ENCODE measurements around the gene PDE9A. TPM values are rescaled to one million over a fixed set of nuclear protein-coding genes. Genes with fewer than 3 reads are reported as not detected.
"Not testable (repeated sequence)": the region's sequence is repeated elsewhere in the genome, so short reads cannot be mapped to it uniquely, and the experiment has no call there.

The PDE9A gene
- total RNA-seq, 3 donors from 2014 or later, result 3.0 to 14.7 (median 10.5) TPM

DNA sequence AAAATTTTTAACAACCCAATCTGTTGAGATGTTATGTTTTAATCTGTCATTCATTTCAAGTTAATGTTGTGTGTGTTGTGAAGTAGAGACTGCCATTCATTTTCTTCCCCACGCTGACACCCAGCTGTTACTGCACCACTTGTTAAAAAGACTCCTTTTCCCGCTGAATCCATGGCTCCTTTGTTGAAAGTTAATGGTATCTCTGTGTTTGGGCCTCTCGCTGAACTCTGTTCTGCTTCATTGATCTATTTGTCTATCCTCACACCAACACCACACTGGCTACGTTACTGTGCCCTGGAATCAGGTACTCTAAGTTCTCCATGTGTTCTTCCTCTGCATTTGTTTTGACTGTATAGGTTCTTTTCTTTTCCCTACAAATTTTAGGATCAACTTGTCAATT is 58.2 kb downstream of the PDE9A start:
- no peaks in the 10 kb centered on the region for H3K36me3 ChIP-seq
- H3K4me3 ChIP-seq, result no peak overlapping the region
- no peak for TF ChIP-seq POLR2AphosphoS5 (IDR thresholded peaks at IDR 0.05)
- no peak for TF ChIP-seq POLR2A (IDR thresholded peaks at IDR 0.05)
- TF ChIP-seq, protein P1, sequence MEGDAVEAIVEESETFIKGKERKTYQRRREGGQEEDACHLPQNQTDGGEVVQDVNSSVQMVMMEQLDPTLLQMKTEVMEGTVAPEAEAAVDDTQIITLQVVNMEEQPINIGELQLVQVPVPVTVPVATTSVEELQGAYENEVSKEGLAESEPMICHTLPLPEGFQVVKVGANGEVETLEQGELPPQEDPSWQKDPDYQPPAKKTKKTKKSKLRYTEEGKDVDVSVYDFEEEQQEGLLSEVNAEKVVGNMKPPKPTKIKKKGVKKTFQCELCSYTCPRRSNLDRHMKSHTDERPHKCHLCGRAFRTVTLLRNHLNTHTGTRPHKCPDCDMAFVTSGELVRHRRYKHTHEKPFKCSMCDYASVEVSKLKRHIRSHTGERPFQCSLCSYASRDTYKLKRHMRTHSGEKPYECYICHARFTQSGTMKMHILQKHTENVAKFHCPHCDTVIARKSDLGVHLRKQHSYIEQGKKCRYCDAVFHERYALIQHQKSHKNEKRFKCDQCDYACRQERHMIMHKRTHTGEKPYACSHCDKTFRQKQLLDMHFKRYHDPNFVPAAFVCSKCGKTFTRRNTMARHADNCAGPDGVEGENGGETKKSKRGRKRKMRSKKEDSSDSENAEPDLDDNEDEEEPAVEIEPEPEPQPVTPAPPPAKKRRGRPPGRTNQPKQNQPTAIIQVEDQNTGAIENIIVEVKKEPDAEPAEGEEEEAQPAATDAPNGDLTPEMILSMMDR (IDR thresholded peaks at IDR 0.05), result no peak
- no peaks in the 10 kb centered on the region for H3K9me3 ChIP-seq
- intact Hi-C loops (cut with DNase I; ENCODE audit: low total_unique reads), result no loop called here
- no peaks in the 10 kb centered on the region for H3K4me1 ChIP-seq
- no peak overlapping the region for H3K27ac ChIP-seq
- no peaks in the 10 kb centered on the region for H3K27me3 ChIP-seq
- DNase-seq (ENCODE audit: low spot score in 2 of 2), result no peak

DNA sequence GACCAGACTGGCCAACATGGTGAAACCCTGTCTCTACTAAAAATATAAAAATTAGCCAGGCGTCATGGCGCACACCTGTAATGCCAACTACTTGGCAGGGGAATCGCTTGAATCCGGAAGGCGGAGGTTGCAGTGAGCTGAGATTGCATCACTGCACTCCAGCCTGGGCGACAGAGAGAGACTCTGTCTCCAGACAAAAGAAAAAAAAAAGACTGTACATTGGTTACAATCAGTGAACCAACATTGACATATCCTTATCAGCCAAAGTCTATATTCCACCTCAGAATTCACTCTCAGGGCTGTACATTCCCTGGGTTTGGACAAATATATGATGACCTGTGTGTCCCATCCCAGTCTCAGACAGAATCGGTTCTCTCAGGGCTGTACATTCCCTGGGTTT is 62.0 kb downstream of the PDE9A start:
- intact Hi-C loops (cut with DNase I; ENCODE audit: low total_unique reads), result not testable (repeated sequence)

DNA sequence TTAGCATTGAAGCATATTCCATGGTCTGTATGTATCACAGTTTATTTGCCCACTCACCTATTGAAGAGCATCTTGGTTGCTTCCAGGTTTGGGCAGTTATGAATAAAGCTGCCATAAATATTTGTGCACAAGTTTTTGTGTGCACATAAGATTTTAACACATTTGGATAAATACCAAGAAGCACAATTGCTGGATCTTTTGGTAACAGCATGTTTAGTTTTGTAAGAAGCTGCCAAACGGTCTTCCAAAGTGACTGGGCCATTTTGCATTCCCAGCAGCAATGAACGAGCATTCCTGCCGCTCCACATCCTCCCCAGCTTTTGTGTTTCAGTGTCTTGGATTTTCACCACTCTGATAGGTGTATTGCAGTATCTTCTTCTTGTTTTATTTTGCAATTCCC is 62.7 kb downstream of the PDE9A start:
- no peaks in the 10 kb centered on the region for H3K9me3 ChIP-seq

More for the DNA sequence above, 62.0 kb downstream of the PDE9A start:
- not testable (repeated sequence) for H3K9me3 ChIP-seq; H3K27me3 ChIP-seq; DNase-seq (ENCODE audit: low spot score in 2 of 2); H3K4me3 ChIP-seq; H3K36me3 ChIP-seq; H3K27ac ChIP-seq; H3K4me1 ChIP-seq

DNA sequence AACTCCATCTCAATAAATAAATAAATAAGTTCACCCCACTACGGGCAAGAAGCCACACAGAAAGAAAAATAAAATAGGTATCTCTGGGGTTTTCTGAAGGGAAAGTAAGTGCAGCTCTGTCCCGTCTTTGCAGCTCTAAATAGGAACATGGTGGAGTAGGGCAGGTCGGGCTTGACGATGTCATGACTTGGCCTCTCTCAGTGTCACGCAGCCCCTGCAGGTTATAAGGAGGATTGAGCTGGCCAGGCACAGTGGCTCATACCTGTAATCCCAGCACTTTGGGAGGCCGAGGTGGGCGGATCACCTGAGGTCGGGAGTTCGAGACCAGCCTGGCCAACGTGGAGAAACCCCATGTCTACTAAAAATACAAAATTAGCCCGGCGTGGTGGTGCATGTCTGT is 67.1 kb downstream of the PDE9A start:
- H3K4me1 ChIP-seq; H3K9me3 ChIP-seq; H3K27ac ChIP-seq; H3K27me3 ChIP-seq; H3K4me3 ChIP-seq; DNase-seq (ENCODE audit: low spot score in 2 of 2); H3K36me3 ChIP-seq; intact Hi-C loops (cut with DNase I; ENCODE audit: low total_unique reads): not testable (repeated sequence)

More for the DNA sequence above, 62.7 kb downstream of the PDE9A start:
- H3K4me3 ChIP-seq, result no peak overlapping the region
- DNase-seq (ENCODE audit: low spot score in 2 of 2), result no peak
- no peaks in the 10 kb centered on the region for H3K36me3 ChIP-seq
- H3K27me3 ChIP-seq, result no peaks in the 10 kb centered on the region
- intact Hi-C loops (cut with DNase I; ENCODE audit: low total_unique reads), result no loop called here
- H3K27ac ChIP-seq, result no peak overlapping the region
- TF ChIP-seq POLR2AphosphoS5 (IDR thresholded peaks at IDR 0.05) (no peak), POLR2A (IDR thresholded peaks at IDR 0.05) (no peak)
- TF ChIP-seq, protein P1 (IDR thresholded peaks at IDR 0.05), result no peak
- H3K4me1 ChIP-seq, result no peaks in the 10 kb centered on the region

DNA sequence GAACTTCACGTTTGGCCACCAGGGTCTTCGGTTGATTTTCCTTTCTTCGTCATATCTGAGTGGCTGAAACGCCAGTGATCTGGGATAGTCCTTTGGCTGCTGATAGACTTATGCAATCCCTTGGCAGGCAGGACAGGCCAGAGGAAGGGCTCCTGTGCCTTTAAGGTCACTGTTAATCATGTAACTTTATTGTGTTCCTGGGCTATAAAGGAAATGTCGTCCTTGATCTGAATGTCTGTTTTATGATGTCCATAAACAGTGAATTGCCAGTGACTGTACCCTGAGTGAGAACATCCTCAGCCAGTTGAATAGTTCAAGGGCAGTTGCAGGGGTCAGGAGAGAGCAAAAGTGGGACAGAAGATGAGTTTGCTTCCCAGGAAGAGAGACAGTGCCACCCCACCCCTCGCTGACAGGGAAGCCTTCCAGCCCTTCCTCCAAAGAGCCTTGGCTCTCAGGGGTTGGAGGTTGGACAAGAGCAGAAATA is 68.0 kb downstream of the PDE9A start:
- no peak for DNase-seq (ENCODE audit: low spot score in 2 of 2)
- H3K4me3 ChIP-seq, result no peak overlapping the region
- no peaks in the 10 kb centered on the region for H3K4me1 ChIP-seq
- H3K27ac ChIP-seq, result peak overlapping the region in 1 of 2 donors; percentile 43
- no peaks in the 10 kb centered on the region for H3K36me3 ChIP-seq
- H3K27me3 ChIP-seq, result no peaks in the 10 kb centered on the region
- intact Hi-C loops (cut with DNase I; ENCODE audit: low total_unique reads), result no loop called here
- H3K9me3 ChIP-seq, result no peaks in the 10 kb centered on the region
- TF ChIP-seq POLR2AphosphoS5 (IDR thresholded peaks at IDR 0.05) (no peak), POLR2A (IDR thresholded peaks at IDR 0.05) (no peak)
- TF ChIP-seq, protein P1 (IDR thresholded peaks at IDR 0.05), result no peak

DNA sequence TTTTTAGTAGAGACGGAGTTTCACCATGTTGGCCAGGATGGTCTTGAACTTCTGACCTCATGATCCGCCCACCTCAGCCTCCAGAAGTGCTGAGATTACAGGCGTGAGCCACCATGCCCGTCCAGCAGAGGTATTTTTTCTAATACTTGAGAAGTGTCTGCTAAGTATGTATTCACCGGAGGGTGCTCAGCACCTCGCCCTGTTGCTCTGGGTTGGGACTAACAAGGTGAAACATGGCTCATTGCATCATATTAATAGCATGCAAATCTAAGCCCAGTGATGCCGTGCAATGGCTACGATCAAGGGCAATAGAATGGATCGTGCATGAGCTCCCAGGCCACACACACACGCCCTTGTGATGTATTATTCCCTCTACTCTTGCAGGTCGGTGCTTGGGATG is 68.7 kb downstream of the PDE9A start:
- no peak for TF ChIP-seq POLR2AphosphoS5 (IDR thresholded peaks at IDR 0.05)
- DNase-seq (ENCODE audit: low spot score in 2 of 2), result no peak
- intact Hi-C loops (cut with DNase I; ENCODE audit: low total_unique reads), result no loop called here
- Histone ChIP-seq H3K27ac (no peak overlapping the region), H3K4me3 (no peak overlapping the region), H3K36me3 (no peaks in the 10 kb centered on the region), H3K9me3 (no peaks in the 10 kb centered on the region), H3K4me1 (no peaks in the 10 kb centered on the region), H3K27me3 (no peaks in the 10 kb centered on the region)

All from breast epithelium (tissue), 4 donors.